PC-9 (cell line): ENCODE measurements around the gene CA6. TPM values are rescaled to one million over a fixed set of nuclear protein-coding genes. Genes with fewer than 3 reads are reported as not detected.
A peak's percentile ranks its signal among the peaks of the same experiment; 100 is the strongest.

Source experiments
- BruUV-seq: library from RNA; stranded (reverse); fragments of 400-500 nt; replicated peaks from 2 replicates; lab custom pipeline; 2021; lab: Mats Ljungman, UMichigan
- CTCF ChIA-PET: fragments of 300-600 bp; sonication (Branson Sonifier 250); formaldehyde crosslinking; loops from one replicate; lab custom pipeline; 2022; ENCODE audit warnings: antibody characterized with exemption; lab: Charles Lee
- POLR2A ChIA-PET: fragments of 300-600 bp; sonication (Branson Sonifier 250); formaldehyde crosslinking; loops from one replicate; lab custom pipeline; 2022; ENCODE audit warnings: antibody characterized with exemption; ENCODE audit not compliant: unreplicated experiment; lab: Charles Lee
- DNase-seq, 2 experiments: peaks; one replicate each; pipeline versions ENCODE4 v3.0.0 to v3.0.0-alpha.2; 2015 to 2022; ENCODE audit warnings: mixed read lengths in 1 of 2
- H2AFZ ChIP-seq: fragments of 200-600 bp; sonication (generic); 2 replicates; pipeline ENCODE4 v1.8.1; 2017; ENCODE audit warnings: antibody characterized with exemption
- H3F3A ChIP-seq: fragments of 200-600 bp; sonication (generic); 2 replicates; pipeline ENCODE4 v1.8.1; 2017; ENCODE audit warnings: antibody characterized with exemption, mild to moderate bottlenecking, low read depth; ENCODE audit not compliant: insufficient read depth
- H3K27ac ChIP-seq: fragments of 200-600 bp; sonication (generic); 2 replicates; pipeline ENCODE4 v1.6.1; 2016; ENCODE audit warnings: mixed run types
- H3K27me3 ChIP-seq: fragments of 200-600 bp; sonication (generic); 2 replicates; pipeline ENCODE4 v1.6.1; 2016; ENCODE audit warnings: low read depth, mixed run types; ENCODE audit not compliant: insufficient read depth
- H3K36me3 ChIP-seq: fragments of 200-600 bp; sonication (generic); 2 replicates; pipeline ENCODE4 v1.6.1; 2016; ENCODE audit warnings: low read depth, mixed run types
- H3K4me1 ChIP-seq: fragments of 200-600 bp; sonication (generic); replicated peaks from 2 replicates; pipeline ENCODE4 v1.6.1; 2016; ENCODE audit warnings: mixed run types; ENCODE audit not compliant: insufficient read depth
- H3K4me2 ChIP-seq: fragments of 200-600 bp; sonication (generic); 2 replicates; pipeline ENCODE4 v1.6.1; 2017; ENCODE audit warnings: mixed run types
- H3K4me3 ChIP-seq: fragments of 200-600 bp; sonication (generic); 2 replicates; pipeline ENCODE4 v1.6.1; 2016; ENCODE audit warnings: mixed run types
- H3K79me2 ChIP-seq: fragments of 200-600 bp; sonication (generic); 2 replicates; pipeline ENCODE4 v1.6.1; 2017; ENCODE audit warnings: low read depth, mixed run types
- H3K9me2 ChIP-seq: fragments of 200-600 bp; sonication (generic); 2 replicates; pipeline ENCODE4 v1.8.1; 2017; ENCODE audit warnings: mild to moderate bottlenecking; ENCODE audit not compliant: insufficient read depth
- H3K9me3 ChIP-seq: fragments of 200-600 bp; sonication (generic); 2 replicates; pipeline ENCODE4 v1.8.1; 2016; ENCODE audit warnings: low read depth; ENCODE audit not compliant: insufficient read depth
- H4K20me1 ChIP-seq: fragments of 200-600 bp; sonication (generic); 2 replicates; pipeline ENCODE4 v1.8.1; 2017; ENCODE audit not compliant: insufficient read depth
- EZH2 ChIP-seq: fragments of 200-600 bp; sonication (generic); IDR thresholded peaks from 2 replicates; pipeline ENCODE4 v1.8.0; 2017; ENCODE audit warnings: antibody characterized with exemption, low read depth
- intact Hi-C: fragments of 100-400 bp; cut with micrococcal nuclease; formaldehyde crosslinking; loops from one replicate; pipeline ENCODE4 v1.10.0; 2022; ENCODE audit not compliant: unreplicated experiment
- total RNA-seq: library from RNA; stranded (reverse); gene quantifications from 2 replicates; pipeline ENCODE4 v1.2.3, GENCODE V29; 2021
- TF ChIP-seq, protein P1 (sequence below): fragments of 200-600 bp; sonication (generic); conservative IDR thresholded peaks from 2 replicates; pipeline ENCODE4 v1.6.1; 2017; ENCODE audit warnings: mixed run types, antibody characterized with exemption, mild to moderate bottlenecking, moderate library complexity

CA6 gene
- total RNA-seq, 1 experiment from 2014 or later: not detected

- H3K79me2 ChIP-seq: no peaks in the 10 kb centered on the region
- peak overlapping the region; percentile 47 for H3K27ac ChIP-seq
- peaks cover 6% of the 10 kb centered on the region; the same call in 1 of the 2 replicates for H3K4me1 ChIP-seq
- peaks cover 10% of the 10 kb centered on the region; the same call in 1 of the 2 replicates for H3F3A ChIP-seq
- no peaks in the 10 kb centered on the region for H3K9me2 ChIP-seq
- CTCF ChIA-PET: interaction anchor here (0.6 to 1.6 kb wide), 4 partner anchors 19 to 128 kb away, joined by 3 to 12 read pairs (median 4); no protein-coding TSS in a partner anchor
- no peaks in the 10 kb centered on the region for H3K27me3 ChIP-seq
- POLR2A ChIA-PET: interaction anchor here (0.5 to 0.6 kb wide), 2 partner anchors 16 to 113 kb away, joined by 3 to 26 read pairs; no protein-coding TSS in a partner anchor
- H2AFZ ChIP-seq: no peak overlapping the region
- H3K4me2 ChIP-seq: peak overlapping the region; percentile 31; the same call in 1 of the 2 replicates
- TF ChIP-seq, protein P1, sequence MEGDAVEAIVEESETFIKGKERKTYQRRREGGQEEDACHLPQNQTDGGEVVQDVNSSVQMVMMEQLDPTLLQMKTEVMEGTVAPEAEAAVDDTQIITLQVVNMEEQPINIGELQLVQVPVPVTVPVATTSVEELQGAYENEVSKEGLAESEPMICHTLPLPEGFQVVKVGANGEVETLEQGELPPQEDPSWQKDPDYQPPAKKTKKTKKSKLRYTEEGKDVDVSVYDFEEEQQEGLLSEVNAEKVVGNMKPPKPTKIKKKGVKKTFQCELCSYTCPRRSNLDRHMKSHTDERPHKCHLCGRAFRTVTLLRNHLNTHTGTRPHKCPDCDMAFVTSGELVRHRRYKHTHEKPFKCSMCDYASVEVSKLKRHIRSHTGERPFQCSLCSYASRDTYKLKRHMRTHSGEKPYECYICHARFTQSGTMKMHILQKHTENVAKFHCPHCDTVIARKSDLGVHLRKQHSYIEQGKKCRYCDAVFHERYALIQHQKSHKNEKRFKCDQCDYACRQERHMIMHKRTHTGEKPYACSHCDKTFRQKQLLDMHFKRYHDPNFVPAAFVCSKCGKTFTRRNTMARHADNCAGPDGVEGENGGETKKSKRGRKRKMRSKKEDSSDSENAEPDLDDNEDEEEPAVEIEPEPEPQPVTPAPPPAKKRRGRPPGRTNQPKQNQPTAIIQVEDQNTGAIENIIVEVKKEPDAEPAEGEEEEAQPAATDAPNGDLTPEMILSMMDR: no peak
- TF ChIP-seq EZH2: no peak
- H4K20me1 ChIP-seq: no peaks in the 10 kb centered on the region
- intact Hi-C loops: loop anchor here (1.0 to 10.0 kb wide), 5 partner anchors 23 to 1021 kb away; partner anchors contain the start of gene PARK7
- no TSS peak for BruUV-seq
- H3K4me3 ChIP-seq: no peak overlapping the region
- no peaks in the 10 kb centered on the region for H3K9me3 ChIP-seq
- peak; percentile 83 to 87 for DNase-seq
- H3K36me3 ChIP-seq: no peaks in the 10 kb centered on the region
Observed at GRCh38 chr1:8985915-8986813, 40.5 kb downstream of the CA6 start.

DNA sequence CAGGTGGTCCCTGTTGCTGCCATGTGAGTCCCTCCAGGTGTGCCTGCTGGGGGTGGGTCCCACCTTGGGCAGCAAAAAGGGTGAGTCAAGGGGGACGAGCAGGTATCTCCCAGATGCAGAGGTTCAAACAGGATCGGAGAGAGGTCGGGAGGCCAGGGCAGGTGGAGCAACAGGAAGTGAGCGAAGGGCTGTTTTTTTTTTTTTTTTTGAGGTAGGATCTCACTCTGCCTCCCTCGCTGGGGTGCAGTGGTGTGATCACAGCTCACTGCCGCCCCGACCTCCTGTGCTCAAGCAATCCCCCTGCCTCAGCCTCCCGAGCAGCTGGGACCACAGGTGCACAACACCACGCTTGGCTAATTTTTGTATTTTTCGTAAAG, 41.1 kb downstream of the CA6 start:
- Histone ChIP-seq H3K4me2 (no peak overlapping the region; the same call in 1 of the 2 replicates), H3K79me2 (no peaks in the 10 kb centered on the region), H3K27ac (no peak overlapping the region), H3K4me1 (peaks cover 6% of the 10 kb centered on the region; the same call in 1 of the 2 replicates), H4K20me1 (no peaks in the 10 kb centered on the region), H3K4me3 (no peak overlapping the region), H3K9me2 (no peaks in the 10 kb centered on the region), H3K36me3 (no peaks in the 10 kb centered on the region), H3F3A (peaks cover 10% of the 10 kb centered on the region; the same call in 1 of the 2 replicates), H3K9me3 (no peaks in the 10 kb centered on the region), H2AFZ (no peak overlapping the region), H3K27me3 (no peaks in the 10 kb centered on the region)
- no peak for DNase-seq
- no TSS peak for BruUV-seq
- POLR2A ChIA-PET: interaction anchor here (0.6 kb wide), 2 partner anchors 113 kb away, joined by 3 read pairs; no protein-coding TSS in a partner anchor
- intact Hi-C loops: loop anchor here (1.0 to 10.0 kb wide), 5 partner anchors 24 to 1022 kb away; partner anchors contain the start of gene PARK7
- no peak for TF ChIP-seq EZH2
- TF ChIP-seq, protein P1: no peak
- CTCF ChIA-PET: interaction anchor here (1.2 kb wide), 2 partner anchors 18 to 24 kb away, joined by 4 read pairs; no protein-coding TSS in a partner anchor
